Embryonic facial prominence (tissue), 1 donor: ENCODE measurements around the gene TRAK2.
"Not testable (repeated sequence)": the region's sequence is repeated elsewhere in the genome, so short reads cannot be mapped to it uniquely, and the experiment has no call there.

Source experiments
- DNase-seq: peaks from one replicate; pipeline ENCODE4 v3.0.0-alpha.2; 2016; ENCODE audit errors: extremely low spot score

Gene TRAK2, protein sequence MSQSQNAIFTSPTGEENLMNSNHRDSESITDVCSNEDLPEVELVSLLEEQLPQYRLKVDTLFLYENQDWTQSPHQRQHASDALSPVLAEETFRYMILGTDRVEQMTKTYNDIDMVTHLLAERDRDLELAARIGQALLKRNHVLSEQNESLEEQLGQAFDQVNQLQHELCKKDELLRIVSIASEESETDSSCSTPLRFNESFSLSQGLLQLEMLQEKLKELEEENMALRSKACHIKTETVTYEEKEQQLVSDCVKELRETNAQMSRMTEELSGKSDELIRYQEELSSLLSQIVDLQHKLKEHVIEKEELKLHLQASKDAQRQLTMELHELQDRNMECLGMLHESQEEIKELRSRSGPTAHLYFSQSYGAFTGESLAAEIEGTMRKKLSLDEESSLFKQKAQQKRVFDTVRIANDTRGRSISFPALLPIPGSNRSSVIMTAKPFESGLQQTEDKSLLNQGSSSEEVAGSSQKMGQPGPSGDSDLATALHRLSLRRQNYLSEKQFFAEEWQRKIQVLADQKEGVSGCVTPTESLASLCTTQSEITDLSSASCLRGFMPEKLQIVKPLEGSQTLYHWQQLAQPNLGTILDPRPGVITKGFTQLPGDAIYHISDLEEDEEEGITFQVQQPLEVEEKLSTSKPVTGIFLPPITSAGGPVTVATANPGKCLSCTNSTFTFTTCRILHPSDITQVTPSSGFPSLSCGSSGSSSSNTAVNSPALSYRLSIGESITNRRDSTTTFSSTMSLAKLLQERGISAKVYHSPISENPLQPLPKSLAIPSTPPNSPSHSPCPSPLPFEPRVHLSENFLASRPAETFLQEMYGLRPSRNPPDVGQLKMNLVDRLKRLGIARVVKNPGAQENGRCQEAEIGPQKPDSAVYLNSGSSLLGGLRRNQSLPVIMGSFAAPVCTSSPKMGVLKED

DNA sequence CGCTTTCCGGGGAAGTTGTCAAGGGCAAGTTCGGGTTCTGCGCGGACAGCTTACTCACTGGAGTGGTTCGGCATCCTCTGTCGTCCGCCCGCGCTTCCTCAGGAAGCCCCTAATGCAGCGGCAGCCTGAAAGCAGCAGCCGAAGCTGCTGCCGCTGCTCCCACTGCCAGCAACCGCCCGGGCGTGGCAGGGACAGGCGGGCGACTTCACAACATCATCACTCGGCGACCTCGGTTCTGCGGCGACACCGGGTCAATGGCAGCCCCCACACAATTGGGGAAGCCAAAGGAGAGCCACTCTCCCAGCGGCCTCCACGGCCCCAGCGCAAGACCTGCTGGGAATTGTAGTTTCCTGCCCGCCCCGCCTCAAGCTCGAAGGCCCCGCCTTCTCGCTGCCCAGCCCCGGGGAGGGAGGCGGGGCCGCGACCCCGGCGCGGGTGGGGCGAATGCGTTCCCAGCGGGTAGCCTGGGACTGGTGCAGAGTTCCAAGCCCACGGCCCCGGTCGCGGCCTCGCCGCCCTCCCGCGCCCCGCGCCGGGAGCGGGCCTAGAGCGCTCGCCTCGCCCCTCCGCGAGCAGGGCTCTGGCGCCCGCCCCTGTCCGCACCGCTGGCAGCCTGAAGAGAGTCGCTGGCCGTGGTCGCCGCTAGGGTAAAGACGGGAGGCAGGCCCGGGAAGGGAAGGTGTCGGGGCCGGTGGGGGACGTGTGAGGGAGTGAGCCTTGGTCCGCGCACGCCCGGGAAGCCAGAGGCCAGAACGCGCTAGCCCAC lies at the start of gene TRAK2, which contains the start of gene STRADB:
Gene TRAK2 (minus strand): TSS at position 167 of the 766 bp plus-strand sequence. CDS start 30,951 bp downstream, outside the sequence.
Gene STRADB (plus strand): TSS at position 449 of the 766 bp plus-strand sequence. CDS start 3,101 bp downstream, outside the sequence.
- DNase-seq = peak; percentile 90

DNA sequence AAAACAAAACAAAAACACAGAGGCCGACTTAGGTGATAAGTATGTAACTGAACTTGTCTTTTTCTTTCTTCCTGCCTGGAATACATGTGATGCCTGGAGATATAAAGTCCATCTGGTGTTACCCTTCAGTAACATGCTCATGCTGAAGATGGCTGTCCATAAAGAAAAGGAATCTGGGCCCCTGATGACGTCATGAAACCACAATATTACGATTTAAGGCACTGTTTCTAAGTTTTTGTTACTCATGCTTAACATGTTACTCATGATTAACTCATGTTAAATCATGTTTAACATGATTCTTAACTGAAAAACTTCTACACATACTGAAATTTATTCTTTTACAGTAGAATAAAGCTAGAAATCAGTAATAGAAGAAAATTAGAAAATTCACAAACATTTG lies 49.3 kb upstream of the TRAK2 start:
- DNase-seq = no peak

DNA sequence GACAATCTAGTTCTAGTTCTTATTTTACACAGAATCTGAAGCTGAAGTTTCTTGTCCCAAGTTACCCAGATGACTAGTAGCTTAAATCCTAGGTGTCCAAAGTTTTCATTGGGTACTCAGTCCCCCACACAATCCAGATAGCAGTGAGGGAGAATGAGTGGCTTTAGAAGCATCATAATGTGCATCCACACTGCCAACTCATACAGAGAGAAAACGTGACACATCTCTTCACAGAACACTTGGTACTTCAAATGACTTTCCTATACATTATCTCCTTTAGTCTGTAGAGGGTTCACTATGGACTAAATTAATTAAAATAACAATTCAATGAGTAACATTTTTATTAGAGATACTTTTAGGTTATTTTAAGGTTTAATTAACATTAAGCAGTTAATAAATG lies 45.5 kb upstream of the TRAK2 start:
- DNase-seq = no peak

DNA sequence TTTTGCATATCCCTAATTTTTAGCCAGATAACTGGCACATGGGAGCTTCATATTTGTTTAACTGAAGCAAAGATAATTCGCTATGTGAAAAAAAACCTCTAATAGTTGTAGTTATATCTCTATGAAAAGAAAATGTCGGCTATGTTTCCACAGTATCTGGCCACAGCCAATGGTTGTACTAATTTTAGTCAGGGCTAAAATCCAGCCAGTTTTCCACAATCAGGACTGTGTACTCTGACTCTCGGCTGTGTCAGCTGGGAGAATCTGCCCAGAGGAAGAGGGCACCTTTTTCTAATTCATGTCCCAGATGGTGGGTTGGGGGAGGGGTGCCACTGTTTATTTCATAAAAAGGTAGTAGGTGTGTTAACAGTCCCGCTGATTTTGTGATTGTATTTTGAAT lies 39.0 kb upstream of the TRAK2 start:
- DNase-seq = no peak

DNA sequence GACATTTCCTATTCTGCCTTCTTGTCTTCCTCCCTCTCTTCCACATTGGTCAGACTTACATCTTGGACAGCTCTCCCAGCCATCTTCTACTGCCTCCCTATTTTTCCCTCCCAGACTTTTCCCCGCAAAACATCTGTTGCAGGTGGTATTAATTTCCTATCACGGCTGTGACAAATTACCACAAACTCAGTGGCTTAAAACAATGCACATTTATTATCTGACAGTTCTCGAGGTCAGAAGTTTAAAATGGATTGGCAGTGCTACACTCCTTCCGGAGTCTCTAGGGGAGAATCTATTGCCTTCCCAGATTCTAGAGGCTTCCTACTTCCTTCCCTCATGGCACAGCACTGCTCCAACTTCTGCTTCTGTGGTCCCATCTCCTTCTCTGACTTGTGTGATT lies 33.5 kb upstream of the TRAK2 start:
- no peak for DNase-seq

DNA sequence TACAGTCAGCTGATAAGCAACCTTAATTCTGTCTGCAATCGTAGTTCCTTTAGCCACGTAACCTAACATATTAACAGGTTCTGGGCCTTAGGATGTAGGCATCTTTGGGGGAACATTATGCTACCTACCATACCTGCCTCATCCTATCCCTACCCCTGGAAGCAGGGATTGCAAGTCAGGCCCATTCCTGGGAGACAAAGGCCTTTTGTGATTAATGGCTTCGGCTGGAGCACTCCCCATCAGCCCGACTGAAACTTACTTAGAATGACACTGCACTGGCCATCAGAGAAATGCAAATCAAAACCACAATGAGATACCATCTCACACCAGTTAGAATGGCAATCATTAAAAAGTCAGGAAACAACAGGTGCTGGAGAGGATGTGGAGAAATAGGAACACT lies 32.5 kb upstream of the TRAK2 start:
- DNase-seq = not testable (repeated sequence)

DNA sequence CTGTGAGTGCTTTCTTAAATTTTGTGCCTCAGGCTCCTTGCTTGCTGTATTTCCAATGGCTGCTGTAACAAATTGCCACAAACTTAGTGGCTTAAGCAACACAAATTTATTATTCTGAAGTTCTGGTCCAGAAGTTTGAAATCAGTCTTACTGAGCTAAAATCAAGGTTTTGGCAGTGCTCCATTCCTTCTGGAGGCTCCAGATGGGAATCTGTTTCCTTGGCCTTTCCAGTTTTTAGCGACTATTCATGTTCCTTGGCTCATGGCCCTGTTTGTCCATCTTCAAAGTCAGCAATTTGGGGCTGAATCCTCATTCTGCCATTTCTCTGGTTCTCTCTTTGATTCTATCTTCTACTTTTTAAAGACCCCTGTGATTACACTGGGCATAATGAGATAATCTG lies 32.1 kb upstream of the TRAK2 start:
- no peak for DNase-seq

DNA sequence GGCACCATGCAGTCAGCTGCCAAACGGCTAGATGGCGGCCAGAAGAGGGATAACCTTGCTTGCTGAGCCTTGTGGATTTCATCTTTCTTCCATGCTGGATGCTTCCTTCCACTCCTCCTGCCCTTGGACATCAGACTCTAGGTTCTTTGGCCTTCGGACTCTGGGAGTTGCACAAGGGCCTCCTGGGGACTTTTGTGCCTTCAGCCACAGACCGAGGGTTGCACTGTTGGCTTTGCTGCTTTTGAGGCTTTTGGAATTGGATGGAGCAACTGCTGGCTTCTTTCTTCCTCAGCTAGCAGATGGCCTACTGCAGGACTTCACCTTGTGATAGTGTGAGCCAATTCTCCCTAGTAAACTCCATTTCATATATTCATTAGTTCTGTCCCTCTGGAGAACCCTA lies 31.3 kb upstream of the TRAK2 start:
- DNase-seq = no peak

DNA sequence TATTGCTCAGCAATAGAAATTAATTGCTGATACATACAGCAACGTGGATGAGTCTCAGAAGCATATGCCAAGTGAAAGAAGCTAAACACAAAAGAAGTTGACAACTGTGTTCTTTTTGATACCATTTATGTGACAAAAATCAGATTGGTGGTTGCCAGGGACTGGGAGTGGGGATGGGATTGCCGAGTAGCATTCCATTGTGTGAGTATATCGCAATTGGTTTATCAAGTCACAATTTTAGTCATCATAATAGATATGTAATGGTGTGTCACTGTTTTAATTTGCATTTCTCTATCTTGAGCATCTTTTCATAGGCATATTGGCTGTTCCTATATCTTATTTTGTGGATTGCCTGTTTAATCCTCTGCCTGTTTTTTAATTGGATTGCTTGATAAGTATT lies 21.2 kb upstream of the TRAK2 start:
- no peak for DNase-seq

DNA sequence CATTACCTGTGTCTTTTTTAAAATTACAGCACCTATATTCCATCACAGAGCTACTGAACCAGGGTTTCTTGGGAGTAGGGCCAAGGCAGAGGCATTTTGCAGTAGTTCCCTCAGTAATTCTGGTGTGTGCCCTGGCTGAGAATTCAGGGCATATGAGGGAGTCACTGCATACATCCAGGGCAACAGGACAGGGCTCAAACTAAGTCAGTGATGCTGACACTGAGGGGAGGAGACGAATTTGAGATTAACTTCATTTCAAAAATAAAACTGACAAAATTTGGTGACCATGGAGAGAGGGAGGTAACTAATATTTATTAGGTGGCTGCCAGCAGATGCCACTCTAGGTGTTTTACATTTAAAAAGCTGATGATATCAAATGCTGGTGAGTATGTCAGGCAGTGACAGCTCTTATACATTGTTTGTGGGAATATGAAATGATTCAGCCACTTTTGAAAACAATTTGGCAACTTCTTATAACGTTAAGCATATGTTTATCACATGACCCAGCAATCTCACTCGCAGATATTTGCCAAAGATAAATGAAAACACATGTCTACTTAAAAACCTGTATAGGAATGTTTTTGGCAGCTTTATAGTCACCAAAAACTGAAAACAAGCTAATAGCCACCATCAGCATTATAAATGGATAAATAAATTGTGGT lies 20.6 kb upstream of the TRAK2 start:
- no peak for DNase-seq

DNA sequence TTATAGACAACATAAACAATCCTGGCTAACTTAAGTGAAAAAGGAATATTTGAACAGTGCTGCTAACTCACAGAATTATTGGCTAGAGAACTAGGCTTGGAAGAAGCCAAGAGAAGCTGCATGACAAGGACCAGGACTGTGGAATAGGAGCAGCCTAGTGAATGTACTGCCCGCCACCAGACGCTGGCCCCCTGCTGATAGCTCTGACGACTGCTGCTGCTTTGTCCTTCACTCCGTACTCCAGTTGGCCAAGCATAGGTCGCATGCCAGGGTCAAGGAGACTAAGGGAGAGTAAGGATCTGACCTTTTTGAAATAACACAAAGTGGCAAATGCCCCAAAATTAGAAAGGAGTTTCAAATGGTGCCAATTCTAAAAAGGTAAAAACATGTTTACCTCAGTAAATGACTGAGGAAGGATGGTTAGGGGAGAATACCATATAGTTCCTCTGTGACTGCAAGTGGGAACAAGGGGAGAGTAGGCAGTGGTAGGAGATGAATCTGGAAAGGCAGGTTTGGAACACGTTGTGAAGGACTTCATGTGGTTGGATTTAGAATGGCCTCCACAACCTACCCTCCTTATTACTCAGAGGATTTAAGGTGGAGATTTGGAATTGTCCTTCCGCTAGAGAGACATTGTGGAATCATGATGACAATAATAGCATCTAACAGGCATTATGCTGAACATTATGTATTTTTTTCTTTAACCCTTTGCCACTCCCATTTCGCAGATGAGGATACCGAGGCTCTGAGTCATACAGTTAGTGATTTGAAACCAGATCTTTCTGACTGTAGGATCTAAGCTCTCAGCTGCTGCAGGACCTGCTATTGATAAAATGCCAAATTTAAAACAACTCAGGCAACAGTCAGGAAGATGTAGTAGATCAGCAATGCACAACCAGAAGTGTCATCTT lies 19.8 kb upstream of the TRAK2 start:
- no peak for DNase-seq

DNA sequence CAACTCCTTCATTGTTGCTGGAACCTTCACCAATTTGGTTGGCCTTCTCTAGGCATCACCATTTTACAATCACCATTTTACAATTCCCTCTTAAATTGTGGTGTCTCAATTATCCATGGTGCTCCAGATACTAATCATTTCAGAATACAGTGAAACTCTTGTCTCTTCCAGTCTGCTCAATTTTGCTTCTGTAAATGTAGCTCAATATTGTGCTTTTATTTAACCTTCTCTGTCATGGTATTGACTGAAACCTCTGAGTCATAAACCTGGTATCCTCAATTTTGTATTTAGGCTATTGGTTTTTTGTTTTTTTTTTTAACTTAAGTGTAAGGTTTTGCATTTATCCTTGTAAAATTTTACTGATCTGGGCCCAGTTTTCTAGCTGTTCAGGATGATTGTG lies 16.4 kb upstream of the TRAK2 start:
- DNase-seq = no peak

DNA sequence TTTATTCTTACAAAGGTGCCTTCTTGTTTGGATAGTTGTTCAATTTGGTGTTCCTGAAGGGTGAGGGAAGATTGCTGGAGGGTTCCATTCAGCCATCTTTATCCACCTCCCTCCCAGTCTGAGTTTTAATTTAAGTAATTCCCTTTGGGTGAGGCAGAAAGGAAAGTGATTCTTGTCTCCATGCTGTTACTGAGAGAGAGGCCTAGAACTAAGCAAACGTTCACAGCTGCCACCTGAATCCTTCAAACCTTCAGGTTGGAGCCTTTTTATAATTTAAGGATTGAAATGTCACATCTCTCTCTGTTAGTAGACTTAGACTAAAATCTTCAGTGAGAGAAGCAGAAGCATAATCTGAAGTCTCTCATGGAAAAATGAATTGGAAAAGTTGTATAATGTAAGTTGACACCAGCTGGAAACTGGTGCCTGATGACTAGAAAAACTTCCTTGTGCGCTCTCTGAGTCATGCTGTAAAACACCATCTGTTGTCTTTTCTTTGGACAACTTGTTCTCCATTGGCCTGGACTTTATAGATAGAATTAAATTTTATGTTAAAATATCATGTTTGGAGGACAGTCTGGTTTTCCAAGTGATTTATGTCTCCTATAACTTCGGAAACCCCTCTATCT lies 14.9 kb upstream of the TRAK2 start:
- no peak for DNase-seq

DNA sequence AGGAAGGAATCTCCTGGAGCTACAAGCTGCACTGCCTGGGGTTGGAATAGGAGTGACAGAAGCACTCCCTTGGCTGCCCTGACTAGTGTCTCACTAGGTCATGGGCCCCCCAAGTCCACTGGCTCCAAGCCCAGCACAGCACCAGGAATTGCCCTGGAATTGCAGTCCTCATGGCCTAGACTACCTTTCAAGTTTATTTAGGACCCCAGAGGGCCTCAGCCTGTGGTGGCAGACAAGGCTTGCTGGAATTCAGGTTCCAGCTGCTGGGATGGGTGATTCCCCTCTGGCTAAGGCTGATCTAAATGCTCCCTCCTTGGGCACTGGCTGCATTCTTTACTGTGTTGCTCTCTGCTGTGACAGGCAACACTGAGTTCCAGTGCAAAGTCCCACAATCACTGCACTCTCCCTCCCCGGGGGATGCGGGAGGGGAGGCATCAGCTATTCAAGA lies 14.3 kb upstream of the TRAK2 start:
- no peak for DNase-seq

DNA sequence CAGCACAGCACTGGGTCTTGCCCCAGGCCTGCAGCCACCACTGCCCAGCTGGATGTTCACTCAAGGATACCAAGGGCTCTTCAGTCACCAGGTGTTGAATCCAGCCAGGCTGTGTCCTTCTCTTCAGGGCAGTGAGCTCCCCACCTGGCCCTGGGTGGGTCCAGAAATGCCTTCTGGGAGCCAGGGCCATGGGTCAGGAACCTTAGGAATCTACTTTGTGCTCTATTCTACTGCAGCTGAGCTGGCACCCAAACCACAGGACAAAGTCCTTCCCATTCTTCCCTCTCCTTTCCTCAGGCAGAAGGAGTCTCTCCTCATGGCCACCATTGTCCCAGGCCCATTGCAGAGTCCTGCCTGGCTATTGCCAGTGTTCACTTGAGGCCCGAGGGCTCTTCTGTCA lies 13.3 kb upstream of the TRAK2 start:
- DNase-seq = no peak

DNA sequence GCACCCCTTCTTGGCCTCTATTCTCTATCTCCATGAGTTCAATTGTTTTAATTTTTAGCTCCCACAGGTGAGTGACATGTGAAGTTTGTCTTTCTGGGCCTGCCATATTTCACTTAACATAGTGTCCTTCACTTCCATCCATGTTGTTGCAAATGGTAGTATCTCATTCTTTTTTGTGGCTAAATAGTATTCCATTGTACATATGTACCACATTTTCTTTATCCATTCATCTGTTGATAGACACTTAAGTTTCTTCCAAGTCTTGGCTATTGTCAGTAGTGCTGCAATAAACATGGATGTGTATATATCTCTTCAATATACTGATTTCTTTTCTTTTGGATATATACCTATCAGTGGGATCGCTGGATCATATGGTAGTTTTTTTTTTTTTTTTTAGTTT lies 9.3 kb upstream of the TRAK2 start:
- DNase-seq = no peak

DNA sequence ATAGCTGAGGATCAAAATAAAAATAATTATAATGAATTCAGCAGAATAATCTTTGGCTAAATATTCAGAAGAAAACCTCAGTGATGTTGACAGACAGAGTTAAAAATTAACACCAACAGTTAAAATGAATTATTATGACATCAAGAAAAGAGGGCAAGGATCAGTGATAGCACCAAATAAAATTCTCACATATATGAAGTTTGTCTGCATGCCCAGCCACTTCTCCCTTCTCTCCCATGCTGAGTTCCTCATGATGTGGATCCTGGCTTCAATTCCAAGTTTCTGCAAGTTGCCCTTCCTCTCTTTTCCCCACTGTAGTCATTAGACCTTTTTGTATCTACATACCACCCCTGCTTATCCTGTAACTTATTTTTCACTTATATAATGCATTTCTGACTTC lies 7.1 kb upstream of the TRAK2 start:
- DNase-seq = no peak

DNA sequence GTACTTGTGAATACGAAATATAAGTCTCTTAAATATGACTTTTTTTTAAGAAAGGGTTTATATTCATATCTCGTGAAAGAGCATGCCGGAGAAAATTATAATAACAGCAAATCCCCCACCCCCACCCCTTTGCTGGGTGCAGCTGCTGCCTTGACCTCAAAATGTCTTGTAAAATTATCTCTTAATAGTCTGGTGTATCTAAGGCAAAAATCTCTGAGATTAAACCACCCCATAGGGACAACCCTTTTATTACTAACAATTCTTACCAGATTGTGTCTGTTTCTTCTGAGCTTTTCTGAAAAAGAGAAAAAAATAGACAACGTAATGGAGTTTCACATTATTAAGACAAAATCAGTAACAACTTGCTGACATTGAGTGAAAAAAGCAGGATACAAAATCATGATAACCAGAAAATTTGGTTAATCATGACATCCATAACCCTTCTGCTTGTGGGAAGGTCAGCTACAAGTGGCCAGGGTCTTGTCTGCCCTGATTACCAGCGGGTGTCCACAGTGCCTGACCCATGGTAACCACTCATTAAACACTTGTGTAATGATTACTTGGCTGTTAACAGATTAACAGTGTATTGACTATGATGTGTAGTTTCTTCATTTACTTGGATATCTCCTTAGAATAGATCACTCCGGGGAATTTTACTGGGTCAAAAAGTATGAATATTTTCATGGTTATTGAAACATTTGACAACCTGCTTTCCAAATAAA lies 1.8 kb upstream of the TRAK2 start:
- DNase-seq = no peak
